Activated CD8-positive, alpha-beta T cell treated with anti-CD3 and anti-CD28 coated beads for 36 hours (primary cell): ENCODE results near the gene SDK2. TPM values are rescaled to one million over a fixed set of nuclear protein-coding genes. Genes with fewer than 3 reads are reported as not detected.

Source experiments
- ATAC-seq: fragments of 200-7000 bp; cut with Tn5 transposase; one replicate; pipeline ENCODE4 v1.10.0; 2021; ENCODE audit warnings: mild to moderate bottlenecking, moderate library complexity
- CTCF ChIA-PET: fragments of 350-600 bp; sonication (Branson Sonifier 250); formaldehyde crosslinking; loops from one replicate; lab custom pipeline; 2021; ENCODE audit warnings: antibody characterized with exemption; lab: Charles Lee
- POLR2A ChIA-PET: fragments of 350-600 bp; sonication (Branson Sonifier 250); formaldehyde crosslinking; loops from one replicate; lab custom pipeline; 2021; ENCODE audit warnings: antibody characterized with exemption; lab: Charles Lee
- DNase-seq: peaks from one replicate; pipeline ENCODE4 v3.0.0-alpha.2; 2020
- H3K27ac Mint-ChIP-seq: one replicate; pipeline ENCODE4 v1.8.0; 2021; ENCODE audit warnings: mild to moderate bottlenecking, mixed read lengths
- H3K27me3 Mint-ChIP-seq: one replicate; pipeline ENCODE4 v1.8.0; 2021; ENCODE audit warnings: mixed read lengths
- H3K36me3 Mint-ChIP-seq: one replicate; pipeline ENCODE4 v1.8.0; 2021; ENCODE audit warnings: low read depth, mixed read lengths
- H3K4me1 Mint-ChIP-seq: one replicate; pipeline ENCODE4 v1.8.0; 2021; ENCODE audit warnings: low read depth, mixed read lengths
- H3K4me3 Mint-ChIP-seq: one replicate; pipeline ENCODE4 v1.8.0; 2021; ENCODE audit warnings: mild to moderate bottlenecking, moderate library complexity, mixed read lengths
- H3K9me3 Mint-ChIP-seq: one replicate; pipeline ENCODE4 v1.8.0; 2021; ENCODE audit warnings: mixed read lengths
- intact Hi-C: fragments of 100-400 bp; cut with micrococcal nuclease; formaldehyde crosslinking; loops from one replicate; pipeline ENCODE4 v1.10.0; 2022
- total RNA-seq, 2 experiments: library from RNA; stranded (reverse); gene quantifications; one replicate each; pipeline ENCODE4 v1.2.3, GENCODE V29; 2021
- TF ChIP-seq, protein P1 (sequence below): fragments of 200-600 bp; IDR thresholded peaks from one replicate; pipeline ENCODE4 v1.8.0; 2022; ENCODE audit warnings: antibody characterized with exemption, mild to moderate bottlenecking

Gene SDK2
- total RNA-seq, 2 experiments from 2014 or later, result 3.2 to 3.3 TPM

DNA sequence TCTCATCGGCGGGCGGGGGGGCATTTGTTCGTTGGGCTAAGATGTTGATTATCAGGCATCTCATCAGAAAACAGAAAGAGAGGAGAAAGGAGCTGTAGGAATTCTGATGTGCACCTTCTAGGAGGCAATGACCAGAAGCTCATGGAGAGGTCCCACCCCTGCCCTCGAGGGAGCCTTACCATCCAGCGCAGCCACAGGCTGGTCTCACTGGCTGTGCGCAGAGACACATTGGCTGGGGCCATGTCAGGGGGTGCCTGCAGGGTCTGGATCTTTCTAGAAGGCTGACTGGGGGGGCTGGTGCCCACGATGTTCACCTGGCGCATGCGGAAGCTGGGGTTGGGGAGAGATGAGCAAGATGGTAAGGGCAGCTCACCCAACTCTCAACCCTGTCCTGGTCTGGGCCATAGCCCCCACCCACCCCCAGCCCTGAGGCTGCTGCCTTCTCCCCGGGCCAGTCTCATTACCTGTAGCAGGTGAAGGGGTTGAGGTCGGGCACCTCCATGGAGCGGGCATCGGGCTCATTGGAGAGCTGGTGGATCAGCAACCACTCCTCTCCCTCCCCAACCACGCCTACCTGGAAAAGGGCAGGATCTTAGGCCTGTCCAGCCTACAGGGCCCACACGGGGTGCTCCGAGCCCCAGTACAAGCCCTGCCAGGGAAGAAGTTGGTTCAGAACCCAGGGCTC, 246.2 kb downstream of the SDK2 start:
- CTCF ChIA-PET, result interaction anchor here (1.5 kb wide), 1 partner anchor 32 kb away, joined by 5 read pairs; no protein-coding TSS in a partner anchor
- intact Hi-C loops, result no loop called here
- TF ChIP-seq, protein P1, sequence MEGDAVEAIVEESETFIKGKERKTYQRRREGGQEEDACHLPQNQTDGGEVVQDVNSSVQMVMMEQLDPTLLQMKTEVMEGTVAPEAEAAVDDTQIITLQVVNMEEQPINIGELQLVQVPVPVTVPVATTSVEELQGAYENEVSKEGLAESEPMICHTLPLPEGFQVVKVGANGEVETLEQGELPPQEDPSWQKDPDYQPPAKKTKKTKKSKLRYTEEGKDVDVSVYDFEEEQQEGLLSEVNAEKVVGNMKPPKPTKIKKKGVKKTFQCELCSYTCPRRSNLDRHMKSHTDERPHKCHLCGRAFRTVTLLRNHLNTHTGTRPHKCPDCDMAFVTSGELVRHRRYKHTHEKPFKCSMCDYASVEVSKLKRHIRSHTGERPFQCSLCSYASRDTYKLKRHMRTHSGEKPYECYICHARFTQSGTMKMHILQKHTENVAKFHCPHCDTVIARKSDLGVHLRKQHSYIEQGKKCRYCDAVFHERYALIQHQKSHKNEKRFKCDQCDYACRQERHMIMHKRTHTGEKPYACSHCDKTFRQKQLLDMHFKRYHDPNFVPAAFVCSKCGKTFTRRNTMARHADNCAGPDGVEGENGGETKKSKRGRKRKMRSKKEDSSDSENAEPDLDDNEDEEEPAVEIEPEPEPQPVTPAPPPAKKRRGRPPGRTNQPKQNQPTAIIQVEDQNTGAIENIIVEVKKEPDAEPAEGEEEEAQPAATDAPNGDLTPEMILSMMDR, result no peak
- Mint-ChIP-seq H3K9me3 (no peaks in the 10 kb centered on the region), H3K27me3 (no peaks in the 10 kb centered on the region), H3K4me1 (no peaks in the 10 kb centered on the region), H3K27ac (no peak overlapping the region), H3K4me3 (no peak overlapping the region), H3K36me3 (no peaks in the 10 kb centered on the region)
- no peak for DNase-seq
- no peak for ATAC-seq
- POLR2A ChIA-PET, result no interaction called here

DNA sequence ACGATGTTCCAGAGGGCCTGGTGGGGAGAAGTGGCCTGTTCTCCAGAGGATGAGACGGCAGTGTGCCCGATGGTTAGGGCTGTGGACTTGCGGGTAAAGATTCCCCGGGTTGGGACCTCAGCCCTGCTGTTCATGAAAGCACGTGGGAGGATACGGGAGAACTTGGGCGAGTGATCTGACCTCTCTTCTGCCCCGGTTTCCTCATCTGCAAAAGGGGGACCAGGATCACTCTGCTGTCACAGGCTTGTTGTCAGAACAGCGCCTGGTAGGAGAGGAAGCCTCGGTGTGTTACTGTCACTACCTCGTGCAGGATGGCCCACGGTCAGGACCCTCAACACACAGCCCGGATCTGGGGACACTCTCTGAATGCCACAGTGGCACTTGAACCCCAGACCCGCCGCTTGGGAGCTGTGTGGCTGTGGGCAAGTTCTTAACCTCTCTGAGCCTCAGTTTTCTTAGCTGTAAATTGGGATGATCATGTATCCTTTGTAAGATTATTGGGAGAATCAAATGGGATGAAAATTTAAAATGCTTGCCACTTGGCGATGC, 246.9 kb downstream of the SDK2 start:
- ChIA-PET CTCF (interaction anchor here (1.5 kb wide), 1 partner anchor 32 kb away, joined by 5 read pairs; no protein-coding TSS in a partner anchor), POLR2A (no interaction called here)
- no peaks in the 10 kb centered on the region for H3K9me3 Mint-ChIP-seq

DNA sequence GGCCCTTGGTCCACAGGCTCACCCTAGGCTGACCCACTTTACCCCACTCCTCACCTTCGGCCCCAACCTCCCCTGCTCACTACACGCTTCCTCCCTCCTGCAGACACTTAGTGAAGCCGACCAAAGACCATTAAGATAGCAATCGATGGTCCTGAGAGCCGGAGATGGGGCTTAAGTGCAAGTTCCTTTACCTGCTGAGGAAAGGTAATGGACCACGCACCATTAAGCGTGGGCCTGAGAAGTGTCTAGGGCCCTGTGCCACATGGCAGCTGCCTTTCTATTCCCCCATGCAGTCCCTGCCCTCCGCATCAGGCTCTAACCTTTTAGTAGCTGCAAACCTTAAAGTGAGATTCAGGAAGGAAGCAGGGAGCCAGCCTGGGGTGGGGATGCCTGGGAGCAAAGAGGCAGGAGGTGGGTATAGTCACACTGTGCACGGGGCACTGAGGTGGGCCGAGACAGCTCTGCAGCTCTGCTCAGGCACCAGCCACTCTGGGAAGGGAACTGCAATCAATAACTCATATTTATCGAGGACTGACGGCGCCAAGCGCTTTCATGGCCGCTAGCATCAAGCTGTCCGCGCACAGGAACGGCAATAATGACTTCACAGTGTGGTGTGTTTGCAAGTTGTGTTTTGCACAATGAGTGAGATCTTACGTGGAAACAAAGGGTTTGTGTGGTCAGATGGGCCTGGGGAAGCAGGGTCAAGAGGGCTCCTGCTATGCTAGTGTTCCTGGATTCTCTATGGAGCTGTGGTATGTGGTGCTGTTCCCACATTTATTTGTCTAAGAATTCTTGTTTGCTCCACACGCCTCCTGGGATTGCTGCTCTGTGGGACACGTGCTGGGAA, 247.6 kb downstream of the SDK2 start:
- no peak for ATAC-seq
- Mint-ChIP-seq H3K36me3 (no peaks in the 10 kb centered on the region), H3K4me3 (no peak overlapping the region), H3K4me1 (no peaks in the 10 kb centered on the region), H3K27me3 (no peaks in the 10 kb centered on the region), H3K27ac (no peak overlapping the region), H3K9me3 (no peaks in the 10 kb centered on the region)
- ChIA-PET POLR2A (no interaction called here), CTCF (no interaction called here)
- TF ChIP-seq, protein P1, result no peak
- no peak for DNase-seq
- intact Hi-C loops, result no loop called here

More for the DNA sequence above, 246.9 kb downstream of the SDK2 start:
- TF ChIP-seq, protein P1, result no peak
- H3K4me1 Mint-ChIP-seq, result no peaks in the 10 kb centered on the region
- intact Hi-C loops, result no loop called here
- H3K4me3 Mint-ChIP-seq, result no peak overlapping the region
- DNase-seq (no peak), ATAC-seq (no peak)
- no peaks in the 10 kb centered on the region for H3K36me3 Mint-ChIP-seq
- no peak overlapping the region for H3K27ac Mint-ChIP-seq
- H3K27me3 Mint-ChIP-seq, result no peaks in the 10 kb centered on the region

DNA sequence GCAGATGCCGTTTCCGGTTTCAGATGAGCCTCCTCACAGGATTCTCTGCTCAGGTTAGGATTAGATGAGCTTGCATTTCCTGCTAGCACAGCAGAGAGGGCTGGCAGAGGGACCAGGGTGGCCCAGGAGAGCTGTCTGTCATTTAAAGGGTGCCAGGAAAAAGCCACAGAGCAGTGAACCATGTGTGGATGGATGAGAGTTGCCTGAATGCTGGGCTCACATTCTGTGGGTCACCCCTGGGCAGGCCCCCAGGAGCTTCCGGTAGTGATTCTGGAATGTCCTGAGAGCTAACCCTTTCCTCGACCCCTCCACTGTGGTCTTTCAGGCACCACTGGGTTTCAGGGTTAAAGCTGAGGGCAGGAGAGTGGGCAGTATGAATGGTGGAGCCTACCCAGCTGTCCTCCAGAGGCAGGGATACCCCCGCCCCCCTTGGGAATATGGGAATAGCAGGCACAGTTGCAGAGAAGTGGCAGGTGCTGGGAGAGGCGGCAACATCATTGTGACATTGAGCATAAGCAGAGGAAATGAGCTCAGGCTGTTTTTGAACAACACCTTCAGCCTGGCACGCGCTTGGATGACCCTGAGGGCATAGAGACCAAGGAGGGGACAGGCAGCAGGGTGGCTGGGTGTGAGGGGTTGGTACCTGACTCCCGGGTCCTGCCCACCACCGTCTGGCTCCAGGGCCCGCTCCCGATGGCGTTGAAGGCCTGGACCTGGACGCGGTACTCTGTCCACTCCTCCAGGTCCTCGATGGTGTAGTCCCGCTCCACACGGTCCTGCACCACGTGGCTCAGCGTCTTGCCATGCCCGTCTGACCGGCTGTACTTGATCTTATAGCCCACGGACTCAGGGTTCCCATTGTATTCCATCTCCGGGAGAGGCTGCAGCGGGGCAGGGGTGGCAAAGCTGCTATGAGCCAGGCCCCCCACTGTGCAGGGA, 249.5 kb downstream of the SDK2 start:
- intact Hi-C loops, result no loop called here
- ChIA-PET CTCF (no interaction called here), POLR2A (no interaction called here)
- Mint-ChIP-seq H3K4me1 (no peaks in the 10 kb centered on the region), H3K4me3 (no peak overlapping the region), H3K27me3 (no peaks in the 10 kb centered on the region), H3K36me3 (no peaks in the 10 kb centered on the region), H3K9me3 (no peaks in the 10 kb centered on the region), H3K27ac (no peak overlapping the region)
- ATAC-seq (no peak), DNase-seq (no peak)
- TF ChIP-seq, protein P1, result no peak
